Stimulated activated naive CD8-positive, alpha-beta T cell treated with anti-CD3 and anti-CD28 coated beads, Interleukin-15, amount 100 ng/mL, for 72 hours (primary cell): Measurements from ENCODE around the gene CLBA1.
A peak's percentile ranks its signal among the peaks of the same experiment; 100 is the strongest.
"Not testable (repeated sequence)": the region's sequence is repeated elsewhere in the genome, so short reads cannot be mapped to it uniquely, and the experiment has no call there.

Experiments
- ATAC-seq: fragments of 150-1000 bp; cut with Tn5 transposase; 2 replicates; pipeline ENCODE4 v1.10.0; 2021; ENCODE audit warnings: mild to moderate bottlenecking, moderate library complexity
- DNase-seq, 2 donors: peaks; one replicate each; pipeline ENCODE4 v3.0.0; 2021 to 2022
- H3K27ac Mint-ChIP-seq, 2 donors: one replicate each; pipeline ENCODE4 v1.8.0; 2022; ENCODE audit warnings: mild to moderate bottlenecking in 2 of 2, mixed read lengths in 2 of 2, moderate library complexity in 2 of 2
- H3K27me3 Mint-ChIP-seq: one replicate; pipeline ENCODE4 v1.8.0; 2022; ENCODE audit warnings: mixed read lengths
- H3K4me1 Mint-ChIP-seq: one replicate; pipeline ENCODE4 v1.8.0; 2022; ENCODE audit warnings: mild to moderate bottlenecking, mixed read lengths
- H3K4me3 Mint-ChIP-seq, 2 donors: one replicate each; pipeline ENCODE4 v1.8.0; 2022; ENCODE audit warnings: mild to moderate bottlenecking in 2 of 2, mixed read lengths in 2 of 2, moderate library complexity in 1 of 2
- H3K9me3 Mint-ChIP-seq, 2 donors: one replicate each; pipeline ENCODE4 v1.8.0; 2022; ENCODE audit warnings: mixed read lengths in 2 of 2

Gene CLBA1

DNA sequence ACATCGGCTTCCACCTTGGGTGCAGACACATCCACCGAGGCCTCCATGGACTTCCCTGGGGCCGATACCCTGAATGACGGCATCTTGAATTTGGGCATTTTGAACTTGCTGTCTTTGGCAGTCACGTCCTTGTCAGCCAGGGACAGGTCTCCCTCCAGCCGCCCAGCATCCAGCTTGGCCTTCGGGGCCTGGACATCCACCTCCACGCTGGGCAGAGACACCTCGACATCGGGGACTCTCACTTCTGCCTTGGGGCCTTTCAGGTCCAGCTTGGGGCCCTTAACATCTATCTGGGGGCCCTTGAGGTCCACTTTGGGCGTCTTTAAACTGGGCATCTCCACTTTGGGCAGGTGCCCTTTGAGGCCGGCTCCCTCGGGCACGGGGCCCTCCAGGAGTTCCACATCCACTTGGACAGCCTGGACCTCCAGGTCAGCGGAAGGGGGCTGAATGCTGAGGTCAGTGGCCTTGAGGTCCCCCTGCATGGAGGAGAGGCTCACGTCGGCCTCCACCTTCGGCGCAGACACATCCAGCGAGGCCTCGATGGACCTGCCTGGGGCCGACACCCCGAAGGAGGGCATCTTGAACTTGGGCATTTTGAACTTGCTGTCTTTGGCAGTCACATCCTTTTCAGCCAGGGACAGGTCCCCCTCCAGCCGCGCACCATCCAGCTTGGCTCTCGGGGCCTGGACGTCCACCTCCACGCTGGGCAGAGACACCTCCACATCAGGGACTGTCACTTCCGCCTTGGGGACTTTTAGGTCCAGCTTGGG is 41.0 kb upstream of the CLBA1 start:
- H3K27me3 Mint-ChIP-seq, result peaks cover 16% of the 10 kb centered on the region
- not testable (repeated sequence) for ATAC-seq, DNase-seq, H3K4me3 Mint-ChIP-seq, H3K9me3 Mint-ChIP-seq, H3K27ac Mint-ChIP-seq, H3K4me1 Mint-ChIP-seq

DNA sequence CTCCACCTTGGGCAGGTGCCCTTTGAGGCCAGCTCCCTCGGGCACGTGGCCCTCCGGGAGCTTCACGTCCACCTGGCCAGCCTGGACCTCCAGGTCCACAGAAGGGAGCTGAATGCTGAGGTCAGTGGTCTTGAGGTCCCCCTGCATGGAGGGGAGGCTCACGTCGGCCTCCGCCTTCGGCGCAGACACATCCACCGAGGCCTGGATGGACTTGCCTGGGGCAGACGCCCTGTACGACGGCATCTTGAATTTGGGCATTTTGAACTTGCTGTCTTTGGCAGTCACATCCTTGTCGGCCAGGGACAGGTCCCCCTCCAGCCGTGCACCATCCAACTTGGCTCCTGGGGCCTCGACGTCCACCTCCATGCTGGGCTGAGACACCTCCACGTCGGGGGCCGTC is 40.3 kb upstream of the CLBA1 start:
- not testable (repeated sequence) for H3K4me1 Mint-ChIP-seq, H3K27me3 Mint-ChIP-seq, H3K4me3 Mint-ChIP-seq, ATAC-seq, H3K9me3 Mint-ChIP-seq, DNase-seq, H3K27ac Mint-ChIP-seq

DNA sequence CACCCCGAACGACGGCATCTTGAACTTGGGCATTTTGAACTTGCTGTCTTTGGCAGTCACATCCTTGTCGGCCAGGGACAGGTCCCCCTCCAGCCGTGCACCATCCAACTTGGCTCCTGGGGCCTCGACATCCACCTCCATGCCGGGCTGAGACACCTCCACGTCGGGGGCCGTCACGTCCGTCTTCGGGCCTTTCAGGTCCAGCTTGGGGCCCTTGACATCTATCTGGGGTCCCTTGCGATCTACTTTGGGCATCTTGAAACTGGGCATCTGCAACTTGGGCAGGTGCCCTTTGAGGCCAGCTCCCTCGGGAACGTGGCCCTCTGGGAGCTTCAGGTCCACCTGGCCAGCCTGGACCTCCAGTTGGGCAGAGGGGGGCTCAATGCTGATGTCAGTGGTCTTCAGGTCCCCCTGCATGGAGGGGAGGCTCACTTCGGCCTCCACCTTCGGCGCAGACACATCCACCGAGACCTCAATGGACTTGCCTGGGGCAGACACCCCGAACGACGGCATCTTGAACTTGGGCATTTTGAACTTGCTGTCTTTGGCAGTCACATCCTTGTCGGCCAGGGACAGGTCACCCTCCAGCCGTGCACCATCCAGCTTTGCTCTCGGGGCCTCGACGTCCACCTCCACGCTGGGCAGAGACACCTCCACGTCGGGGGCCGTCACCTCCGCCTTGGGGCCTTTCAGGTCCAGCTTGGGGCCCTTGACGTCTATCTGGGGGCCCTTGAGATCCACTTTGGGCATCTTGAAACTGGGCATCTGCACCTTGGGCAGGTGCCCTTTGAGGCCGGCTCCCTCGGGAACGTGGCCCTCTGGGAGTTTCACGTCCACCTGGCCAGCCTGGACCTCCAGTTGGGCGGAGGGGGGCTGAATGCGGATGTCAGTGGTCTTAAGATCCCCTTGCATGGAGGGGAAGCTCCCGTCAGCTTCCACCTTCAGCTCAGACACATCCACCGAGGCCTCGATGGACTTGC is 39.3 kb upstream of the CLBA1 start:
- ATAC-seq, H3K4me3 Mint-ChIP-seq, H3K27ac Mint-ChIP-seq, H3K4me1 Mint-ChIP-seq, H3K27me3 Mint-ChIP-seq, DNase-seq, H3K9me3 Mint-ChIP-seq: not testable (repeated sequence)

DNA sequence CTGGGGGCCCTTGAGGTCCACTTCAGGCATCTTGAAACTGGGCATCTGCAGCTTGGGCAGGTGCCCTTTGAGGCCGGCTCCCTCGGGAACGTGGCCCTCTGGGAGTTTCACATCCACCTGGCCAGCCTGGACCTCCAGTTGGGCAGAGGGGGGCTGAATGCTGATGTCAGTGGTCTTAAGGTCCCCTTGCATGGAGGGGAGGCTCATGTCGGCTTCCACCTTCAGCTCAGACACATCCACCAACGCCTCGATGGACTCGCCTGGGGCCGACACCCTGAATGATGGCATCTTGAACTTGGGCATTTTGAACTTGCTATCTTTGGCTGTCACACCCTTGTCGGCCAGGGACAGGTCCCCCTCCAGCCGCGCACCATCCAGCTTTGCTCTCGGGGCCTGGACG is 38.4 kb upstream of the CLBA1 start:
- H3K27me3 Mint-ChIP-seq, H3K4me1 Mint-ChIP-seq, H3K27ac Mint-ChIP-seq, DNase-seq, H3K4me3 Mint-ChIP-seq, H3K9me3 Mint-ChIP-seq, ATAC-seq: not testable (repeated sequence)

DNA sequence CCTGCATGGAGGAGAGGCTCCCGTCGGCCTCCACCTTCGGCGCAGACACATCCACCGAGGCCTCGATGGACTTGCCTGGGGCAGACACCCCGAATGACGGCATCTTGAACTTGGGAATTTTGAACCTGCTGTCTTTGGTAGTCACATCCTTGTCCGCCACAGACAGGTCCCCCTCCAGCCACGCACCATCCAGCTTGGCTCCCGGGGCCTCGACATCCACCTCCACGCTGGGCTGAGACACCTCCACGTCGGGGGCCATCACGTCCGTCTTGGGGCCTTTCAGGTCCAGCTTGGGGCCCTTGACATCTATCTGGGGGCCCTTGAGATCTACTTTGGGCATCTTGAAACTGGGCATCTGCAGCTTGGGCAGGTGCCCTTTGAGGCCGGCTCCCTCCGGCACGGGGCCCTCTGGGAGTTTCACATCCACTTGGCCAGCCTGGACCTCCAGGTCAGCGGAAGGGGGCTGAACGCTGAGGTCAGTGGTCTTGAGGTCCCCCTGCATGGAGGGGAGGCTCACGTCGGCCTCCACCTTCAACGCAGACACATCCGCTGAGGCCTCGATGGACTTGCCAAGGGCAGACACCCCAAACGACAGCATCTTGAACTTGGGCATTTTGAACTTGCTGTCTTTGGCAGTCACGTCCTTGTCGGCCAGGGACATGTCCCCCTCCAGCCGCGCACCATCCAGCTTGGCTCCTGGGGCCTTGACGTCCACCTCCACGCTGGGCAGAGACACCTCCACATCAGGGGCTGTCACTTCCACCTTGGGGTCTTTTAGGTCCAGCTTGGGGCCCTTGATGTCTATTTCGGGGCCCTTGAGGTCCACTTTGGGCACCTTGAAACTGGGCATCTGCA is 37.5 kb upstream of the CLBA1 start:
- DNase-seq, H3K27ac Mint-ChIP-seq, H3K4me1 Mint-ChIP-seq, H3K4me3 Mint-ChIP-seq, H3K27me3 Mint-ChIP-seq, H3K9me3 Mint-ChIP-seq, ATAC-seq: not testable (repeated sequence)

DNA sequence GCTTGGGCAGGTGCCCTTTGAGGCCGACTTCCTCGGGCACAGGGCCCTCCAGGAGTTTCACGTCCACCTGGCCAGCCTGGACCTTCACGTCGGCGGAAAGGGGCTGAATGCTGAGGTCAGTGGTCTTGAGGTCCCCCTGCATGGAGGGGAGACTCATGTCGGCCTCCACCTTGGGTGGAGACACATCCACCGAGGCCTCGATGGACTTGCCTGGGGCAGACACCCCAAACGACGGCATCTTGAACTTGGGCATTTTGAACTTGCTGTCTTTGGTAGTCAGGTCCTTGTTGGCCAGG is 36.9 kb upstream of the CLBA1 start:
- ATAC-seq (no peak), DNase-seq (no peak)
- Mint-ChIP-seq H3K9me3 (no peaks in the 10 kb centered on the region), H3K27me3 (no peaks in the 10 kb centered on the region), H3K4me1 (no peaks in the 10 kb centered on the region), H3K4me3 (no peak overlapping the region), H3K27ac (no peak overlapping the region)

DNA sequence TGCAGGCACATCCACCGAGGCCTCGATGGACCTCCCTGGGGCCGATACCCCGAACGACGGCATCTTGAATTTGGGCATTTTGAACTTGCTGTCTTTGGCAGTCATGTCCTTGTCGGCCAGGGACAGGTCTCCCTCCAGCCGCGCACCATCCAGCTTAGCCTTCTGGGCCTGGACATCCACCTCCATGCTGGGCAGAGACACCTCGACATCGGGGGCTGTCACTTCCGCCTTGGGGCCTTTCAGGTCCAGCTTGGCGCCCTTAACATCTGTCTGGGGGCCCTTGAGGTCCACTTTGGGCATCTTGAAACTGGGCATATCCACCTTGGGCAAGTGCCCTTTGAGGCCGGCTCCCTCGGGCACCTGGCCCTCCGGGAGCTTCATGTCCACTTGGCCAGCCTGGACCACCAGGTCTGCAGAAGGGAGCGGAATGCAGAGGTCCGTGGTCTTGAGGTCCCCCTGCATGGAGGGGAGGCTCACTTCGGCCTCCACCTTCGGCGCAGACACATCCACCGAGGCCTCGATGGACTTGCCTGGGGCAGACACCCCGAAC is 36.1 kb upstream of the CLBA1 start:
- not testable (repeated sequence) for H3K9me3 Mint-ChIP-seq, H3K27me3 Mint-ChIP-seq, ATAC-seq, H3K4me1 Mint-ChIP-seq, DNase-seq, H3K27ac Mint-ChIP-seq, H3K4me3 Mint-ChIP-seq

DNA sequence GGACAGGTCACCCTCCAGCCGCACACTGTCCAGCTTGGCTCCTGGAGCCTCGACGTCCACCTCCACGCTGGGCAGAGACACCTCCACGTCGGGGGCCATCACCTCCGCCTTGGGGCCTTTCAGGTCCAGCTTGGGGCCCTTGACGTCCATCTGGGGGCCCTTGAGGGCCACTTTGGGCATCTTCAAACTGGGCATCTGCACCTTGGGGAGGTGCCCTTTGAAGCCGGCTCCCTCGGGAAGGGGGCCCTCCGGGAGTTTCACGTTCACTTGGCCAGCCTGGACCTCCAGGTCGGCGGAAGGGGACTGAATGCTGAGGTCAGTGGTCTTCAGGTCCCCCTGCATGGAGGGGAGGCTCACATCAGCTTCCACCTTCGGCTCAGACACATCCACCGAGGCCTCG is 35.6 kb upstream of the CLBA1 start:
- Mint-ChIP-seq H3K27ac (no peak overlapping the region), H3K9me3 (no peaks in the 10 kb centered on the region), H3K27me3 (no peaks in the 10 kb centered on the region), H3K4me1 (no peaks in the 10 kb centered on the region), H3K4me3 (no peak overlapping the region)
- no peak for ATAC-seq
- DNase-seq, result no peak

DNA sequence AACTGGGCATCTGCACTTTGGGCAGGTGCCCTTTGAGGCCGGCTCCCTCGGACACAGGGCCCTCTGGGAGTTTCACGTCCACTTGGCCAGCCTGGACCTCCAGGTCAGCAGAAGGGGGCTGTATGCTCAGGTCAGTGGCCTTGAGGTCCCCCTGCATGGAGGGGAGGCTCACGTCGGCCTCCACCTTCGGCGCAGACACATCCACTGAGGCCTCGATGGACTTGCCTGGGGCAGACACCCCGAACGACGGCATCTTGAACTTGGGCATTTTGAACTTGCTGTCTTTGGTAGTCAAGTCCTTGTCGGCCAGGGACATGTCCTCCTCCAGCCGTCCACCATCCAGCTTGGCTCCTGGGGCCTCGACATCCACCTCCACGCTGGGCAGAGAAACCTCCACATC is 34.9 kb upstream of the CLBA1 start:
- ATAC-seq, H3K27ac Mint-ChIP-seq, H3K4me3 Mint-ChIP-seq, H3K4me1 Mint-ChIP-seq, H3K27me3 Mint-ChIP-seq, DNase-seq, H3K9me3 Mint-ChIP-seq: not testable (repeated sequence)

DNA sequence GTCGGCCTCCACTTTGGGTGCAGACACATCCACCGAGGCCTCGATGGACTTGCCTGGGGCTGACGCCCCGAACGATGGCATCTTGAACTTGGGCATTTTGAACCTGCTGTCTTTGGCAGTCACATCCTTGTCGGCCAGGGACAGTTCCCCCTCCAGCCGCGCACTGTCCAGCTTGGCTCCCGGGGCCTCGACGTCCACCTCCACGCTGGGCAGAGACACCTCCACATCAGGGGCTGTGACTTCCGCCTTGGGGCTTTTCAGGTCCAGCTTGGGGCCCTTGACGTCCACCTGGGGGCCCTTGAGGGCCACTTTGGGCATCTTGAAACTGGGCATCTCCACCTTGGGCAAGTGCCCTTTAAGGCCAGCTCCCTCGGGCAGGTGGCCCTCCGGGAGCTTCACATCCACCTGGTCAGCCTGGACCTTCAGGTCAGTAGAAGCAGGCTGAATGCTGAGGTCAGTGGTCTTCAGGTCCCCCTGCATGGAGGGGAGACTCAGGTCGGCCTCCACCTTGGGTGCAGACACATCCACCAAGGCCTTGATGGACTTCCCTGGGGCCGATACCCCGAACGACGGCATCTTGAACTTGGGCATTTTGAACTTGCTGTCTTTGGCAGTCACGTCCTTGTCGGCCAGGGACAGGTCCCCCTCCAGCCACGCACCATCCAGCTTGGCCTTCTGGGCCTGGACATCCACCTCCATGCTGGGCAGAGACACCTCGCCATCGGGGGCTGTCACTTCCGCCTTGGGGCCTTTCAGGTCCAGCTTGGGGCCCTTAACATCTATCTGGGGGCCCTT is 33.5 kb upstream of the CLBA1 start:
- DNase-seq, H3K9me3 Mint-ChIP-seq: not testable (repeated sequence)

DNA sequence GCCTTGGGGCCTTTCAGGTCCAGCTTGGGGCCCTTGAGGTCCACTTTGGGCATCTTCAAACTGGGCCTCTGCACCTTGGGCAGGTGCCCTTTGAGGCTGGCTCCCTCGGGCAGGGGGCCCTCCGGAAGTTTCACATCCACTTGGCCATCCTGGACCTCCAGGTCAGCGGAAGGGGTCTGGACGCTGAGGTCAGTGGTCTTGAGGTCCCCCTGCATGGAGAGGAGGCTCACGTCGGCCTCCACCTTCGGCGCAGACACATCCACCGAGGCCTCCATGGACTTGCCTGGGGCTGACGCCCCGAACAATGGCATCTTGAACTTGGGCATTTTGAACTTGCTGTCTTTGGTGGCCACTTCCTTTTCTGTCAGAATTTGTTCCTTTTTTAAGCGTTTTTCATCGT is 32.5 kb upstream of the CLBA1 start:
- Mint-ChIP-seq H3K27me3 (peaks cover 17% of the 10 kb centered on the region), H3K27ac (no peak overlapping the region), H3K4me1 (no peaks in the 10 kb centered on the region), H3K9me3 (no peaks in the 10 kb centered on the region), H3K4me3 (no peak overlapping the region)
- DNase-seq (no peak), ATAC-seq (no peak)

More for the DNA sequence above, 33.5 kb upstream of the CLBA1 start:
- H3K4me1 Mint-ChIP-seq, ATAC-seq, H3K27me3 Mint-ChIP-seq, H3K27ac Mint-ChIP-seq, H3K4me3 Mint-ChIP-seq: not testable (repeated sequence)

DNA sequence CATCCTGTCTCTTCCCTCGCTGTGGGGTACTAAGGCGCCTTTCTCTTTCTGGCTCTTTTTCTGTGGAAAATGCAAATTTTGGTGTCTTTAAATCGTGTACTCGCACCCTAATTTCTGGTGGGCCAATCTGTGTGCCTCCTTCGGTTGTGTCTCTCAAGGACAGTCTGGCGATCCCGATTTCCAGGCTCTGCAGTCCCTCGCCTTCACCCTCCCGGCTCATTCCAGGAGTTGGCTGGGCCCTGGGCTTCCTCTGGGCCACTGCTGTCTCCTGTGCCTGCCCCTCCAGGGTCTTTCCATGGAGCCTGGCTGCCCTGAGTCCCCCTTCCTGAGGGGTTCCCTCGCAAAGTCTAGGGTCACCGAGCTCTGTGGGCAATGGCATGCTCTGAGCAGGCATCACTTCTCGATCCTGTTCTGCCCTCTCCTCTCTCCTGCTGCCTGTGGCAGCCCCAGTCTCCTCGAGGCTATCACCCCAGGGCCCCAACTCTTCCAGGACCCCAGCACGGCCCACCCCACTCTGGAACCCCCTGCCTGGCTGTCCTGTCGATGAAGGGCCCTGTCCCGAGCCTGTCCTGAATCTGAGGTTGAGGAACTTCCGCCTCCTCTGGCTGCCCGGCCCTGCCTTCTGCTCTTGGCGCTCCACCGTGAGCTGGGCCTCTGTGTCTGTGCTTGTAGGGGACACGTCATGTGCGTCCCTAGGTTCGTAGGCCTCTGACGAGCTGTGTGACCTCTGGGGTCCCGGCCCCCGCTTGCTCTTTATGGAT is 31.5 kb upstream of the CLBA1 start:
- ATAC-seq (no peak), DNase-seq (no peak)
- H3K9me3 Mint-ChIP-seq, result no peaks in the 10 kb centered on the region
- H3K4me3 Mint-ChIP-seq, result no peak overlapping the region
- no peaks in the 10 kb centered on the region for H3K4me1 Mint-ChIP-seq
- peaks cover 24% of the 10 kb centered on the region for H3K27me3 Mint-ChIP-seq
- peak overlapping the region in 1 of 2 donors; percentile 83 for H3K27ac Mint-ChIP-seq

DNA sequence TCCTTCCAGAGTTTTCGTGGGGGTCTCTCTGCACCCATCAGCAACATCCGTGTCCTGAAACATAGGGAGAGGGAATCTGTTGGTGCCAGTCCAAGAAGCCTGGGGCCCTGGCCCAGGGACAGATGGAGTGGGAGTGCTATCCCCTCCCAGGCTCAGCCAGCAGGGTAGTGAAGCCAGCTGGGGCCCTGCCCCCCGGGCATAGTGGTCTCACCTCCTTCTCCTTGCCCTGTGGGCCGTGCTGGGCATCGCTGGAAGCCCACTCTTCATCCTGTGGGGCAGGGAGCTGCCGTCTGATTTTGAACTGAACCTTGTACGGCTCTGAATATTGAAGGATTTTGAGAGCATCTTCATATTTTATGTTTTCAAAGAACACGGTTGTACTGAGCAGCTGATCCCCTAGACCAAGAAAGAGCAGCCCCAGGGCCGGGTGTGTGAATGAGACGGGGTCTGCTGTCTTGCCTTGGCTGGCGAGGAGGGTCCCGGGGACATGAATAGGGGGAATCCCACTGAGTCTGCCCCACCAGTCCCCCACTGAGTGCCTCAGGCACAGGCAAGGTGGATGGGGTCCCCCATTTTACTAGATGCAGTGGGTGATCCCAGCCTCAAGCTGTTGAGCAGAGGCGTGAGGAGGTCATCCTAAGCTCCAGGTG is 30.7 kb upstream of the CLBA1 start:
- Mint-ChIP-seq H3K9me3 (no peaks in the 10 kb centered on the region), H3K4me3 (no peak overlapping the region), H3K27me3 (peaks cover 24% of the 10 kb centered on the region), H3K4me1 (no peaks in the 10 kb centered on the region), H3K27ac (peak overlapping the region in 1 of 2 donors; percentile 31)
- ATAC-seq, result no peak
- DNase-seq, result no peak

DNA sequence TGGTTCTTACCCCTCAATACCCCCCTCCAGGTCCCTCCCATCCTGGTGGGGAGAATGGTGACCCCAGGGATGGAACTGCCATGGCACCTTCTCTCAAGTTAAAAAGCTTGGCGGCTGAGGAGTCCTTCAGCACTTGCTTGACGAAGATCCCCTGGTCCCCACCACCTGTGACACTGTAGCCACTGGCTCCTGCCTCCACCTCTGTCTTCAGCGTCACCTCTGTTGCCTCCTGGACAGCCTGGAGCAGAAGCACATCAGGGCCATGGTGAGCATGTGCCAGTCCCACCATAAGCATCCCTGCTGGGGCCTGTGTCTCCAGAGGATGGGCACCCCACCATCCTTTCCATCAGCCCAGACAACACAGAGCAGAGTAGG is 30.2 kb upstream of the CLBA1 start:
- Mint-ChIP-seq H3K27me3 (peaks cover 27% of the 10 kb centered on the region), H3K9me3 (no peaks in the 10 kb centered on the region), H3K27ac (no peak overlapping the region), H3K4me3 (no peak overlapping the region), H3K4me1 (no peaks in the 10 kb centered on the region)
- DNase-seq (no peak), ATAC-seq (no peak)
